ENCODE data around the gene DNAJC4. TPM values are rescaled to one million over a fixed set of nuclear protein-coding genes. Genes with fewer than 3 reads are reported as not detected.

Gene DNAJC4
- total RNA-seq = 10 to 100 TPM; 13.8 to 30.0 (median 18.9) TPM

DNA sequence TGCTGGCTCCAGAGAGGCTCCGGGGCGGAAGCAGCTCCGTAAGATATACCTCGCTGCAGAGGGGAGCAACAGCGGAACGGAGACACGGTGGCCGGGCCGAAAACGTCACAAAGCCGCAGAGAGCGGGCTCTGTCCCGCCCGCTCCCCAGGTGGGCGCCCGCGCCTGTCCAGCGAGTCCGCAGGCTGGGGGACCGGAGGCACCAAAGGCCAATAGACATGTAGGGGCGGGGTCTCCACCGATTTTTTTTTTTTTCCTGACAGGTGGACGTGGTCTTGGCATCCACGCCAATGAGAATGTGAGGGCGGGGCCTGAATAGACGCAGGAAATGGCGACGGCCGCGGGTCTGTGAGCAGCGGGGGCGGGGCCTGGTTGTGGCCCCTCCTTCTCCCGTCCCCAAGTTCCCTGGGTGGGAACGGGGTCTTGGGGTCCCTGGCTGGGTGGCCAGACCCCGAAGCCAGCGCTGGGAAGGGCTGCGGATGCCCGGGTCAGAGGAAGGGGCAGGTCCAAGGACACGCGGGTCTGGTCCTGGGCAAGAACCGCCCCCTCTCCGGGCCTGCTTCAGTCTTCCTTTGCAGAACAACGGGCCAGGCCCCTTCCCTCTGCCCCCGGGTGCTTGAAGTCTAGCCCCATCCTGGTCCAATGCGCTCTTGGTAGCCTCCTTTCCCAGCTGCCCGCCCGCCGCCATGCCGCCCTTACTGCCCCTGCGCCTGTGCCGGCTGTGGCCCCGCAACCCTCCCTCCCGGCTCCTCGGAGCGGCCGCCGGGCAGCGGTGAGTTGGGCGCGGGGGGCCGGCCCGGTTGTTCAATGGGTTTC is at the start of gene DNAJC4:
Gene DNAJC4, plus strand, starts transcription at position 378 of the 814 bp plus-strand sequence. Its CDS starts 307 bp downstream, at position 685.
- Histone ChIP-seq H3K9me3 (no peaks in the 10 kb centered on the region), H3K27ac (peak within 1 kb of the TSS; percentile 90 to 97 (median 92)), H3K4me3 (peak within 1 kb of the TSS; percentile 64 to 90 (median 80)), H3K36me3 (no peaks in the 10 kb centered on the region), H3K4me1 (peaks cover 43 to 46% of the 10 kb centered on the region in 2 donors), H3K27me3 (no peaks in the 10 kb centered on the region)
- peak; percentile 86 to 90 for DNase-seq
- peak; percentile 60 to 72 for ATAC-seq
- TF ChIP-seq, protein P1, sequence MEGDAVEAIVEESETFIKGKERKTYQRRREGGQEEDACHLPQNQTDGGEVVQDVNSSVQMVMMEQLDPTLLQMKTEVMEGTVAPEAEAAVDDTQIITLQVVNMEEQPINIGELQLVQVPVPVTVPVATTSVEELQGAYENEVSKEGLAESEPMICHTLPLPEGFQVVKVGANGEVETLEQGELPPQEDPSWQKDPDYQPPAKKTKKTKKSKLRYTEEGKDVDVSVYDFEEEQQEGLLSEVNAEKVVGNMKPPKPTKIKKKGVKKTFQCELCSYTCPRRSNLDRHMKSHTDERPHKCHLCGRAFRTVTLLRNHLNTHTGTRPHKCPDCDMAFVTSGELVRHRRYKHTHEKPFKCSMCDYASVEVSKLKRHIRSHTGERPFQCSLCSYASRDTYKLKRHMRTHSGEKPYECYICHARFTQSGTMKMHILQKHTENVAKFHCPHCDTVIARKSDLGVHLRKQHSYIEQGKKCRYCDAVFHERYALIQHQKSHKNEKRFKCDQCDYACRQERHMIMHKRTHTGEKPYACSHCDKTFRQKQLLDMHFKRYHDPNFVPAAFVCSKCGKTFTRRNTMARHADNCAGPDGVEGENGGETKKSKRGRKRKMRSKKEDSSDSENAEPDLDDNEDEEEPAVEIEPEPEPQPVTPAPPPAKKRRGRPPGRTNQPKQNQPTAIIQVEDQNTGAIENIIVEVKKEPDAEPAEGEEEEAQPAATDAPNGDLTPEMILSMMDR (IDR thresholded peaks at IDR 0.05 in 4 of 5, conservative IDR thresholded peaks at IDR 0.05 in 1 of 5) = no peak
- peak; percentile 48 to 50 for TF ChIP-seq POLR2A (IDR thresholded peaks at IDR 0.05)
- in situ Hi-C loops (cut with MboI; ENCODE audit: low sequenced_read_pairs in 4 of 4) (no loop called here), intact Hi-C loops (cut with DNase I; ENCODE audit: low total_unique reads) (no loop called here)

DNA sequence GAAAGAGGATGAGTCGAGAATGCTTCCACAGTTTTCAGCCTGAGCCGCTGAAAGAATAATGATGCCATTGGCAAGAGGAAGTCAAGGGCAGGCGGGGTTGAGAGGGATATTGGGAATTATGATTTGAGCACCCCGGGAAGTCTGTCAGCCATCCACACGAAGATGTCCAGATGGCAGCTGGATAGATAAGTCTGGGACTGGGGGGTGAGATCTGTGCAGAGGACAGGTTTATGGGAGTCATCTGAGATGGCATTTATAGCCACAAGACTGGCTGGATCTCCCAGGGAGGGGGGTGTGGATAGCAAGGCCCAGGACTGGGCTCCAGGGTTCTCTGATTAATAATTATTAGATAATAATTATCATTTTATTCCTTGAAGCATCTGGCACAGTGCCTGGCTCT is 49.5 kb upstream of the DNAJC4 start:
- H3K4me3 ChIP-seq = peak overlapping the region; percentile 23 to 46 (median 38)
- no peaks in the 10 kb centered on the region for H3K36me3 ChIP-seq
- ATAC-seq (peak in 1 of 2 donors; percentile 18), DNase-seq (peak in 1 of 2 donors; percentile 56)
- in situ Hi-C loops (cut with MboI; ENCODE audit: low sequenced_read_pairs in 4 of 4) (no loop called here), intact Hi-C loops (cut with DNase I; ENCODE audit: low total_unique reads) (loop anchor here (2.0 to 10.0 kb wide), 2 partner anchors 14 to 506 kb away; partner anchors contain the start of genes ATL3 and MACROD1)
- H3K4me1 ChIP-seq = peaks cover 47 to 60% of the 10 kb centered on the region in 2 donors
- no peak for TF ChIP-seq POLR2A (IDR thresholded peaks at IDR 0.05)
- TF ChIP-seq, protein P1 (IDR thresholded peaks at IDR 0.05 in 4 of 5, conservative IDR thresholded peaks at IDR 0.05 in 1 of 5) = no peak
- H3K27ac ChIP-seq = peak overlapping the region; percentile 95 to 99 (median 96)
- no peaks in the 10 kb centered on the region for H3K27me3 ChIP-seq
- H3K9me3 ChIP-seq = no peaks in the 10 kb centered on the region

DNA sequence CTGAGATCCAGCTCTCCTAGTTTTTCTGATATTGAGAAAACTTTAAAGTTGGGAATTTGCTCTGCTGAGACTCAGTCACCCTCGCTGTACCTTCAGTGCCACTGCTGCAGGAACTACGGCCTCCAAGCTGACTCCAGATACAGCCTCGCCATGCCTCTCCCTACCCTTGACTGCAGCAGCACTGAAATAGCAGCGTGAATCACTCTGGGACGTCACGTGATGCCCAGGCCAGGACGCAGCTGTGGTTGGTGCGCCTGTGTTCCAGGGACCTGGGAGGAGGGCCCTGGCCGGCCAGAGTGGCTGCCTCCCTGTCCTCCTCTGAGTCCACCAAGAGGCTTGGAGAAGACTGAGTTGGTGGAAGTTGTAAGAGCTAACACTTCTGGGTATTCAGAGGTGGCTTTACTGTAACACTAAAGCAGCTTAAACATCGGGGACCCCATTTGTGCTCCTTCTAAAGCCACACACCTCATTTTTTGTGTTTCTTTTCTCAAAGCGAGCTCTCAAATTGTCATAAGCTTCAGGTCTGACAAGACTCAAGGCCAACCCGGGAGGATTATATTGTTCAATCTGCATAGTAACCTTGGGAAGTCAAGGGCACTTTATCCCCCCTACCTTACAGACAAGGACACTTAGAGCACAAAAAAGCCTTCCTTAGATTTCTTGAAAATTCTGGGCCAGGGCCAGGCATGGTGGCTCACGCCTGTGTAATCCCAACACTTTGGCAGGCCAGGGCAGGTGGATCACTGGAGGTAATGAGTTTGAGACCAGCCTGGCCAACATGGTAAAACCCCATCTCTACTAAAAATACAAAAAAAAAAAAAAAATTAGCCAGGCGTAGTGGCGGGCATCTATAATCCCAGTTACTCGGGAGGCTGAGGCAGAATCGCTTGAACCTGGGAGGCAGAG is 48.6 kb upstream of the DNAJC4 start:
- peak; percentile 97 to 98 for DNase-seq
- Histone ChIP-seq H3K9me3 (no peaks in the 10 kb centered on the region), H3K27ac (peak overlapping the region; percentile 95 to 99 (median 96)), H3K27me3 (no peaks in the 10 kb centered on the region), H3K36me3 (no peaks in the 10 kb centered on the region), H3K4me3 (peak overlapping the region; percentile 23 to 46 (median 38)), H3K4me1 (peaks cover 47 to 60% of the 10 kb centered on the region in 2 donors)
- peak; percentile 58 to 60 for ATAC-seq
- in situ Hi-C loops (cut with MboI; ENCODE audit: low sequenced_read_pairs in 4 of 4) = no loop called here
- intact Hi-C loops (cut with DNase I; ENCODE audit: low total_unique reads) = loop anchor here (2.0 to 10.0 kb wide), 2 partner anchors 15 to 507 kb away; partner anchors contain the start of genes ATL3 and MACROD1
- TF ChIP-seq POLR2A (IDR thresholded peaks at IDR 0.05) = peak; percentile 85 to 89
- TF ChIP-seq, protein P1 (IDR thresholded peaks at IDR 0.05 in 4 of 5, conservative IDR thresholded peaks at IDR 0.05 in 1 of 5) = no peak

DNA sequence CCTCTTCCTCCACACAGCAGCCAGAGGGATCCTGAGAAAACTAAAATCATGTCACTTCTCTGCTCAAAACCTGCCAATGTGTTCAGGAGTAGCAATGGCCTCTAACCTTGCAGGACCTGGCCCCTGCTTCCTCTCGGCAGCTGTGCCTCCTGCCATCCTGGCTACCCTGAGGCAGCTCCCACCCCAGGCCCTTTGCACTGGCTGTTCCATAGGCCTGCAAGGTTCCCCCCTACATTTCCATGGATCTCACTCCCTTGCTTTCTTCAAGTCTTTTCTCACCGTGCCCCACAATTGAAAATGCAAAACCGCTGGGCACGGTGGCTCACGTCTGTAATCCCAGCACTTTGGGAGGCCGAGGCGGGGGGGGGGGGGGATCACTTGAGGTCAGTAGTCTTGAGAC is 46.5 kb upstream of the DNAJC4 start:
- Histone ChIP-seq H3K4me1 (peaks cover 47 to 60% of the 10 kb centered on the region in 2 donors), H3K27me3 (no peaks in the 10 kb centered on the region), H3K27ac (peak overlapping the region; percentile 95 to 99 (median 98)), H3K36me3 (no peaks in the 10 kb centered on the region), H3K4me3 (no peak overlapping the region), H3K9me3 (no peaks in the 10 kb centered on the region)
- intact Hi-C loops (cut with DNase I; ENCODE audit: low total_unique reads) (loop anchor here (10.0 kb wide), 1 partner anchor 509 kb away; the partner anchor contains the start of gene ATL3), in situ Hi-C loops (cut with MboI; ENCODE audit: low sequenced_read_pairs in 4 of 4) (no loop called here)
- ATAC-seq (no peak), DNase-seq (no peak)
- TF ChIP-seq POLR2A (IDR thresholded peaks at IDR 0.05) = no peak
- TF ChIP-seq, protein P1 (IDR thresholded peaks at IDR 0.05 in 4 of 5, conservative IDR thresholded peaks at IDR 0.05 in 1 of 5) = no peak
